Superior temporal gyrus (tissue), 1 donor: ENCODE data around the gene AOC2.
"Not testable (repeated sequence)": the region's sequence is repeated elsewhere in the genome, so short reads cannot be mapped to it uniquely, and the experiment has no call there.

ENCODE experiments used
- DNase-seq: peaks from one replicate; pipeline ENCODE4 v3.0.0-alpha.2; 2016; ENCODE audit errors: extremely low spot score

AOC2 gene

GRCh38 chr17:42855048-42855596 is 10.7 kb downstream of the AOC2 start:
- no peak for DNase-seq

GRCh38 chr17:42856093-42856492 is 11.7 kb downstream of the AOC2 start:
- DNase-seq, result not testable (repeated sequence)

GRCh38 chr17:42856516-42856915 is 12.1 kb downstream of the AOC2 start:
- not testable (repeated sequence) for DNase-seq

- no peak for DNase-seq
These were observed 13.0 kb downstream of the AOC2 start for GRCh38 chr17:42857389-42857788.

- DNase-seq, result no peak
These were observed 21.3 kb downstream of the AOC2 start for GRCh38 chr17:42865638-42866094.

- DNase-seq, result no peak
These were observed 21.8 kb downstream of the AOC2 start for GRCh38 chr17:42866216-42866615.

- no peak for DNase-seq
These were observed 22.5 kb downstream of the AOC2 start for GRCh38 chr17:42866631-42867575.

- DNase-seq, result not testable (repeated sequence)
These were observed 23.4 kb downstream of the AOC2 start for GRCh38 chr17:42867694-42868261.

- DNase-seq, result no peak
These were observed 24.0 kb downstream of the AOC2 start for GRCh38 chr17:42868338-42868737.

- no peak for DNase-seq
These were observed 27.3 kb downstream of the AOC2 start for GRCh38 chr17:42871647-42872046.

- no peak for DNase-seq
These were observed 28.0 kb downstream of the AOC2 start for GRCh38 chr17:42872251-42872965.

- DNase-seq, result no peak
These were observed 28.9 kb downstream of the AOC2 start for GRCh38 chr17:42873315-42873714.

GRCh38 chr17:42873932-42874695 is 29.7 kb downstream of the AOC2 start:
- not testable (repeated sequence) for DNase-seq

GRCh38 chr17:42877037-42877436 is 32.7 kb downstream of the AOC2 start:
- DNase-seq, result no peak

- DNase-seq, result no peak
These were observed 33.9 kb downstream of the AOC2 start for GRCh38 chr17:42878123-42878880.

GRCh38 chr17:42878924-42879595 is 34.7 kb downstream of the AOC2 start:
- DNase-seq, result no peak

- DNase-seq, result no peak
These were observed 35.2 kb downstream of the AOC2 start for GRCh38 chr17:42879596-42879985.

GRCh38 chr17:42880776-42881310 is 36.5 kb downstream of the AOC2 start:
- DNase-seq, result no peak

- DNase-seq, result not testable (repeated sequence)
These were observed 37.3 kb downstream of the AOC2 start for GRCh38 chr17:42881706-42882105.

GRCh38 chr17:42882166-42882565 is 37.8 kb downstream of the AOC2 start:
- no peak for DNase-seq
